Activated naive CD4-positive, alpha-beta T cell treated with anti-CD3 and anti-CD28 coated beads, Interleukin-2, amount 50 U/mL, for 24 hours (primary cell): ENCODE results near the gene ALCAM.

Source experiments
- H3K27ac Mint-ChIP-seq: one replicate; pipeline ENCODE4 v1.8.0; 2021; ENCODE audit warnings: mild to moderate bottlenecking, mixed read lengths
- H3K27me3 Mint-ChIP-seq: one replicate; pipeline ENCODE4 v1.8.0; 2021; ENCODE audit warnings: mixed read lengths
- H3K36me3 Mint-ChIP-seq: one replicate; pipeline ENCODE4 v1.8.0; 2021; ENCODE audit warnings: mixed read lengths
- H3K4me1 Mint-ChIP-seq: one replicate; pipeline ENCODE4 v1.8.0; 2021; ENCODE audit warnings: mixed read lengths
- H3K4me3 Mint-ChIP-seq: one replicate; pipeline ENCODE4 v1.8.0; 2021; ENCODE audit warnings: mild to moderate bottlenecking, mixed read lengths
- H3K9me3 Mint-ChIP-seq: one replicate; pipeline ENCODE4 v1.8.0; 2021; ENCODE audit warnings: mixed read lengths

ALCAM gene

GRCh38 chr3:105366326-105367062, at the start of gene ALCAM:
Gene ALCAM, plus strand, starts transcription at chr3:105366909.
- Mint-ChIP-seq H3K27ac (peak within 1 kb of the TSS; percentile 90), H3K27me3 (peaks cover 10% of the 10 kb centered on the region), H3K36me3 (no peaks in the 10 kb centered on the region), H3K9me3 (no peaks in the 10 kb centered on the region), H3K4me3 (peak within 1 kb of the TSS; percentile 94), H3K4me1 (peaks cover 43% of the 10 kb centered on the region)

GRCh38 chr3:105317841-105318240, 48.9 kb upstream of the ALCAM start:
- H3K27ac Mint-ChIP-seq, result no peak overlapping the region
- H3K4me3 Mint-ChIP-seq, result no peak overlapping the region
- H3K36me3 Mint-ChIP-seq, result no peaks in the 10 kb centered on the region
- H3K27me3 Mint-ChIP-seq, result peaks cover 2% of the 10 kb centered on the region
- H3K4me1 Mint-ChIP-seq, result no peaks in the 10 kb centered on the region
- no peaks in the 10 kb centered on the region for H3K9me3 Mint-ChIP-seq

DNA sequence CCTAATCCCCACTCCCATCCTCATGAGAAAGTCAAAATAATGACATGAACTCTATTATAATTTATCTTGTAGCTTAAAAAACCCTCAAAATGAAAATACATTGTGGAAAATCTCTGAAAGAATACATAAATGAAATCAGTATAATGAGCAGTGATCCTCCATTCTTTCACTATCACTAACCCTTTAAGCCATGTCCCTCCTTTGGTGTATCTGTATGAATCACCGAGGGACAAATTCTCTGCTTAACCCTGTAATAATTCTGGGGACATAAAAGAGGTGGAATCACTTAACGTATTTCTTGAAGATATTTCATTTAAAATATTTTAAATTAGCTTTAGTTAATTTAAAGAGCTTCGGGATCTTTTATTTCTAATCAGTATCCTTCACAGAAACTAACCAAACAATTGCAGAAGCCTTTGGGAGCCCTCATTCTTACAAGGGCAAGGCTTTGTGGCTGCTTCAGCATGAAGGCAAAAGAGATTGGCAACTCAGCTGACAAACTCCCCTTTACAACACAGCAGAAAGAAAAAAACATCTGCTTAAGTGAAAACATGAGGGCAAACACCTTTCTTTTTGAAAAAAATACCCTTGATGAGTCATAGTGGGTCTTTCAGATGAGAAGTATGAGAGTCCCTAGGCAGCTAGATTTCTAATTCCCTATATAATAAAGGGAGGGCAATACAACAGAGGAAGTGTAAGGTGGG, 44.0 kb upstream of the ALCAM start:
- H3K9me3 Mint-ChIP-seq, result no peaks in the 10 kb centered on the region
- peaks cover 3% of the 10 kb centered on the region for H3K27me3 Mint-ChIP-seq
- H3K36me3 Mint-ChIP-seq, result no peaks in the 10 kb centered on the region
- H3K27ac Mint-ChIP-seq, result no peak overlapping the region
- no peak overlapping the region for H3K4me3 Mint-ChIP-seq
- no peaks in the 10 kb centered on the region for H3K4me1 Mint-ChIP-seq

DNA sequence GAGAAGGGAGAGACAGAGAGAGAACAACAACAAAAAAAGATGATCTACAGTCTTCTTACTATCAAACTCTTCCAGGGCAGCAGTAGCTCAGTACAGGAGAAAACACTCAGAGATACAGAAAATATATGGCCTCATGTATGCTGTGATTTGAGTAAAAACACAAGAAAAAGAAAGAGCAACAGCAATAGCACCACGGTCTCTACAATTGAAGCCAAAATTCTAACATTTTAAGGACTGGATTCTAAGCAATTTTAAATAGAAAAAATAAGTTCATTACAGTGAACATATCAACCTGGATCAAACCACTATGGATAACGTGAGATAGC, 43.5 kb upstream of the ALCAM start:
- Mint-ChIP-seq H3K27me3 (peaks cover 3% of the 10 kb centered on the region), H3K4me1 (no peaks in the 10 kb centered on the region), H3K9me3 (no peaks in the 10 kb centered on the region), H3K36me3 (no peaks in the 10 kb centered on the region), H3K27ac (no peak overlapping the region), H3K4me3 (no peak overlapping the region)

- Mint-ChIP-seq H3K9me3 (no peaks in the 10 kb centered on the region), H3K27me3 (peaks cover 3% of the 10 kb centered on the region), H3K27ac (no peak overlapping the region), H3K36me3 (no peaks in the 10 kb centered on the region), H3K4me3 (no peak overlapping the region), H3K4me1 (no peaks in the 10 kb centered on the region)
Measured at GRCh38 chr3:105324951-105325350, 41.8 kb upstream of the ALCAM start.

DNA sequence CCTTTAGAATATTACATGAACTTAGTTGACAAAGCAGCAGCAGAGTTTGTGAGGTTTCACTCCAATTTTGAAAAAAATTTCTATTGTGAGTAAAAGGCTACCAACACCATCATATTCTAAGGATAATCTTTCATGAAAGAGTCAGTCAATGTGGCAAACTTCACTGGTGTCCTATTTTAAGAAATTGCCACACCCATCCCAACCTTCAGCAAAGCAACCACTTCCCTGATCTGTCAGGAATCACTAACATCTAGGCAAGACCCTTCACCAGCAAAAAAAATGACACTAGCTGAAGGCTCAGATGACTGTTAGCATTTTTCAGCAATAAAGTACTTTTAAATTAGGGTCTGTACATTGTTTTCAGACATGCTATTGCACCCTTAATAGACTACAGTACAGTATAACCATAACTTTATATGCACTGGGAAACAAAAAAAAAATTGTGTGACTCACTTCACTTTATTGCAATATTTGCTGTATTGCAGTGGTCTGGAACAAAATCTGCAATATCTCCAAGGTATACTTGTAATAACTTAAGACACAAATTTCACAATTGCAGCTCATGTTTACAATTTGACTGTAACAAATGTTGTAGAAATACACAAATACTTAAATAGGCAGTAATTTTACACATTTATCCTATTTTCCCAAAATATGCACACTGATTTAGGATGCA, 38.9 kb upstream of the ALCAM start:
- Mint-ChIP-seq H3K27me3 (peaks cover 10% of the 10 kb centered on the region), H3K36me3 (no peaks in the 10 kb centered on the region), H3K9me3 (no peaks in the 10 kb centered on the region)

GRCh38 chr3:105328338-105328730, 38.4 kb upstream of the ALCAM start:
- peaks cover 5% of the 10 kb centered on the region for H3K9me3 Mint-ChIP-seq
- H3K4me3 Mint-ChIP-seq, result no peak overlapping the region
- H3K36me3 Mint-ChIP-seq, result no peaks in the 10 kb centered on the region
- no peak overlapping the region for H3K27ac Mint-ChIP-seq
- H3K27me3 Mint-ChIP-seq, result peaks cover 11% of the 10 kb centered on the region
- H3K4me1 Mint-ChIP-seq, result no peaks in the 10 kb centered on the region

More for the DNA sequence above, 38.9 kb upstream of the ALCAM start:
- no peak overlapping the region for H3K27ac Mint-ChIP-seq
- H3K4me1 Mint-ChIP-seq, result no peaks in the 10 kb centered on the region
- no peak overlapping the region for H3K4me3 Mint-ChIP-seq

- Mint-ChIP-seq H3K4me1 (no peaks in the 10 kb centered on the region), H3K9me3 (peaks cover 5% of the 10 kb centered on the region), H3K27ac (no peak overlapping the region), H3K27me3 (peaks cover 15% of the 10 kb centered on the region), H3K4me3 (no peak overlapping the region), H3K36me3 (no peaks in the 10 kb centered on the region)
Measured at GRCh38 chr3:105332961-105333360, 33.7 kb upstream of the ALCAM start.

DNA sequence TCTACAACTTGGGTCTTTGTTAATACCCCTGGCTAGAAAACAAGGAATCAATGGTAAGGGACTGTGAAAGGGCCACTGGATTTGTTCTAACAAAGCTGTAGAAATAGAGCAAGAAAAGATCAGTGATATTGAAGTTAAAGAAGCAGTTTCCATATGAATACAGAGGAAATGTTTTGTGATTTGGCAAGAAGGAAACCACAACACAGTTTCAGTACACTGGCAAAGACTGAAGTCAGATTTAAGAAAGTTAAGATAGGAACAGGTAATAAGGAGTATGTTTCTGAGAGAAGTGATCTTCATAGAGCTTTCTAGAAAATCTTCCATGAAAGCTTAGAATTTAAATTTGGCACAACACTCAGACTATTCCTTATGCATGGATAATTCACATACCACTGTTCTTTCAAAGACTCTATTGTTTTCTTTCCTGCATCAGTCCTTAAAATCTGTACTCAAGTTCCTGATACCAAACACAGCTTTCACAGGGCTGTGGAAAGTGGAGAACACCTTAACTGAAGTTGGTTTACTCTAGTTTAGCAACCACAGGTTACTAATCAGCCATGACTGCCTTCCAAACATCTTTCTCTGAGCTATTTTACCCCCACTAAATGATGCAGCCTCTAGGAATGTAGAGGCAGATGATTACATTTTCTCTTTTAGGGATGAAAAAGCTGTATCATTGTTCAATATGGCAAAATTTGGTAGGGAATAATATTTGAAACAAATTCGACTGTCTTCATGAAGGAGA, 32.4 kb upstream of the ALCAM start:
- Mint-ChIP-seq H3K4me1 (no peaks in the 10 kb centered on the region), H3K9me3 (peaks cover 5% of the 10 kb centered on the region), H3K36me3 (no peaks in the 10 kb centered on the region), H3K27ac (no peak overlapping the region), H3K27me3 (peaks cover 17% of the 10 kb centered on the region), H3K4me3 (no peak overlapping the region)

GRCh38 chr3:105339946-105340345, 26.8 kb upstream of the ALCAM start:
- no peaks in the 10 kb centered on the region for H3K4me1 Mint-ChIP-seq
- no peak overlapping the region for H3K27ac Mint-ChIP-seq
- peaks cover 8% of the 10 kb centered on the region for H3K27me3 Mint-ChIP-seq
- no peaks in the 10 kb centered on the region for H3K9me3 Mint-ChIP-seq
- no peaks in the 10 kb centered on the region for H3K36me3 Mint-ChIP-seq
- H3K4me3 Mint-ChIP-seq, result no peak overlapping the region

GRCh38 chr3:105343991-105344390, 22.7 kb upstream of the ALCAM start:
- peaks cover 7% of the 10 kb centered on the region for H3K27me3 Mint-ChIP-seq
- H3K27ac Mint-ChIP-seq, result no peak overlapping the region
- H3K9me3 Mint-ChIP-seq, result no peaks in the 10 kb centered on the region
- no peaks in the 10 kb centered on the region for H3K36me3 Mint-ChIP-seq
- no peaks in the 10 kb centered on the region for H3K4me1 Mint-ChIP-seq
- no peak overlapping the region for H3K4me3 Mint-ChIP-seq

- no peak overlapping the region for H3K27ac Mint-ChIP-seq
- no peaks in the 10 kb centered on the region for H3K4me1 Mint-ChIP-seq
- no peaks in the 10 kb centered on the region for H3K9me3 Mint-ChIP-seq
- no peaks in the 10 kb centered on the region for H3K36me3 Mint-ChIP-seq
- no peak overlapping the region for H3K4me3 Mint-ChIP-seq
- H3K27me3 Mint-ChIP-seq, result peaks cover 9% of the 10 kb centered on the region
Measured at GRCh38 chr3:105345156-105345555, 21.6 kb upstream of the ALCAM start.

DNA sequence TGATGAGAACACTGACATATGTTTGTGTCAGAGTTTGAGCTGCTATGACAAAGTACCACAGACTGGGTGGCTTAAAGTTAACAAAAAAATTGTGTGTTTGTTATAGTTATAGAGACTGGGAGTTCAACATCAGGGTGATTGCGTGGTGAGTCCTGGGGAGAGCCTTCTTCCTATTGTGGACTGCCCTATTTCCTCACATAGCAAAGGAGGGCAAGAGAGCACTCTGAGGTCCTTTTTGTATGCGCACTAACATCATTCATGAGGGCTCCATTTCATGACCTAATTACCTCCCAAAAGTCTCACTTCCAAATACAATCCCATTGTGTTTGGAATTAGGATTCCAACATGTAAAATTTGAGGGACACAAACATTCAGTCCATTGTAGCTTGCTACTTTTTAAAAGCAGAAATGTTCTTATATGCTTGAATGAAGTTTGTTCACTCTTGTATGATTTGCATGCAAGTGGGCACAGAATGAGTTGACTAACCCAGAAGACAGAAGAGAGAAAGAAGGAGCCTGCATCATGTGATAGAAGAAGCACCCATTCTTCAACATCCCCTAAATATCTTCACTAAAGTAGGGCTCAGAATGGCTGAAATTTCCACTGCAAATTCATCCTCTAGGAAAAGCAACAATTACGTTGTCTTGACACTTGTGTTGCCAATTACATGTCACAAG, 18.9 kb upstream of the ALCAM start:
- no peak overlapping the region for H3K27ac Mint-ChIP-seq
- no peaks in the 10 kb centered on the region for H3K9me3 Mint-ChIP-seq
- H3K4me3 Mint-ChIP-seq, result no peak overlapping the region

GRCh38 chr3:105348307-105348706, 18.4 kb upstream of the ALCAM start:
- Mint-ChIP-seq H3K27me3 (peaks cover 25% of the 10 kb centered on the region), H3K36me3 (no peaks in the 10 kb centered on the region), H3K9me3 (no peaks in the 10 kb centered on the region), H3K27ac (no peak overlapping the region), H3K4me1 (no peaks in the 10 kb centered on the region), H3K4me3 (no peak overlapping the region)

More for the DNA sequence above, 18.9 kb upstream of the ALCAM start:
- H3K36me3 Mint-ChIP-seq, result no peaks in the 10 kb centered on the region
- H3K27me3 Mint-ChIP-seq, result peaks cover 24% of the 10 kb centered on the region
- H3K4me1 Mint-ChIP-seq, result no peaks in the 10 kb centered on the region

DNA sequence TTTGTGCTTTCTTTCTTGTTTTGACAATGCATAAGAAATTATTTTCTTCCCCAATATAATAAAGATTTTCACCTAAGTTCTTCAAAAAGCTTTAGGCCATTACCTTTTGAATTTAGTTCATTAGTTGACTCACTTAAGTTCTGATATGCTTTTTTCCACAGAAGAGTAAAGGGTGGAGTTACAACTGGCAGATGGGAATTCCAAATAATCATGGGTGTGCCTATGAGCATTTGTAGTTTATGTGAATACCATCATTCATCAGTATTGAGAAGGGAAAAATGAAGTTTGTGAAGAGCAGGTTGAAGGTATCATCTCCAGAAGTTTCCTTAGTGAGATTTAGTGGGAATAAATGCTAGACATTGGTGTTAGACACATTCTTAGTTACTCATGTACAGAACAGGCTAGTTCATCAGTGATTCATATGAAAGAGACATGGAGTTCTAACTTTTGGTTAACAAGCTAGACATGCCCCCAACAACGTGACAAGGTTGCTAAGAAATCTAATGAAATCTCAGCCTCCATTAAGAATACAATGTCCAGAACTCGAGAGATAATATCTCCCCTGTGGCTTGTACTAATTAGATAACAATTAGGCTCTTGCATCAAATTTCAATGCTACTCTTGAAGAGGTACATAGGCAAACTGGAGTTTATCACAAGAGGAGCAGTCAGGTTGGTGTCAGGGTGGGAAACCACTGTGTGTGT, 16.9 kb upstream of the ALCAM start:
- Mint-ChIP-seq H3K9me3 (no peaks in the 10 kb centered on the region), H3K4me3 (no peak overlapping the region), H3K36me3 (no peaks in the 10 kb centered on the region), H3K27me3 (peaks cover 35% of the 10 kb centered on the region), H3K4me1 (peaks cover 12% of the 10 kb centered on the region), H3K27ac (no peak overlapping the region)
